Loucy (cell line): ENCODE results near the gene TP73.

Source experiments
- EZH2phosphoT487 ChIP-seq: fragments of 200-600 bp; IDR thresholded peaks from 2 replicates; pipeline ENCODE4 v1.6.1; 2018; ENCODE audit warnings: antibody characterized with exemption, mild to moderate bottlenecking, moderate library complexity, borderline replicate concordance
- TF ChIP-seq, protein P1 (sequence below): fragments of 200-600 bp; sonication (generic); conservative IDR thresholded peaks from 2 replicates; pipeline ENCODE4 v1.5.1; 2014; ENCODE audit warnings: mild to moderate bottlenecking, antibody characterized with exemption, low read length

DNA sequence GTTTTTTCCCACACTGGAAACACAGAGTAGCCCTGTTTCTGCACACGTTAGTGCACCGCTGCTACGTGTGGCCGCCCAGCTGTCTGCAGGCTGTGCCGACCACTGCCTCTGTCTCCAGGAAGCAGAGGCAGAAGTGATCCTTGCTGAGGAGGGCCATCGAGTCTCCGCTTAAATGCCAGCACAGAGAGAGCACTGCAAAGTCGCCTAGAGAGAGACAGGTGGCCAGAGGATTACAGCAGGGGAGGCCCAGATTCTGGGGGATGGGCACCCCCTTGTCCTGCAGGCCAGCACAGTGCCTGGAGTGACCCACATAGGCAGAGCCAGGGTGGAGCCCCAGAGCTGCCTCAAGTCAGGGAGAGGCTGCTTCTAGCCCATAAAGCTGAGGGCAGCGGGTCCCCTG, 21.4 kb upstream of the TP73 start:
- TF ChIP-seq, protein P1, sequence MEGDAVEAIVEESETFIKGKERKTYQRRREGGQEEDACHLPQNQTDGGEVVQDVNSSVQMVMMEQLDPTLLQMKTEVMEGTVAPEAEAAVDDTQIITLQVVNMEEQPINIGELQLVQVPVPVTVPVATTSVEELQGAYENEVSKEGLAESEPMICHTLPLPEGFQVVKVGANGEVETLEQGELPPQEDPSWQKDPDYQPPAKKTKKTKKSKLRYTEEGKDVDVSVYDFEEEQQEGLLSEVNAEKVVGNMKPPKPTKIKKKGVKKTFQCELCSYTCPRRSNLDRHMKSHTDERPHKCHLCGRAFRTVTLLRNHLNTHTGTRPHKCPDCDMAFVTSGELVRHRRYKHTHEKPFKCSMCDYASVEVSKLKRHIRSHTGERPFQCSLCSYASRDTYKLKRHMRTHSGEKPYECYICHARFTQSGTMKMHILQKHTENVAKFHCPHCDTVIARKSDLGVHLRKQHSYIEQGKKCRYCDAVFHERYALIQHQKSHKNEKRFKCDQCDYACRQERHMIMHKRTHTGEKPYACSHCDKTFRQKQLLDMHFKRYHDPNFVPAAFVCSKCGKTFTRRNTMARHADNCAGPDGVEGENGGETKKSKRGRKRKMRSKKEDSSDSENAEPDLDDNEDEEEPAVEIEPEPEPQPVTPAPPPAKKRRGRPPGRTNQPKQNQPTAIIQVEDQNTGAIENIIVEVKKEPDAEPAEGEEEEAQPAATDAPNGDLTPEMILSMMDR, result no peak
- no peak for TF ChIP-seq EZH2phosphoT487
